ENCODE data around the gene RDH8. TPM values are rescaled to one million over a fixed set of nuclear protein-coding genes. Genes with fewer than 3 reads are reported as not detected.

The RDH8 gene
- total RNA-seq, 1 experiment from 2014 or later = not detected

DNA sequence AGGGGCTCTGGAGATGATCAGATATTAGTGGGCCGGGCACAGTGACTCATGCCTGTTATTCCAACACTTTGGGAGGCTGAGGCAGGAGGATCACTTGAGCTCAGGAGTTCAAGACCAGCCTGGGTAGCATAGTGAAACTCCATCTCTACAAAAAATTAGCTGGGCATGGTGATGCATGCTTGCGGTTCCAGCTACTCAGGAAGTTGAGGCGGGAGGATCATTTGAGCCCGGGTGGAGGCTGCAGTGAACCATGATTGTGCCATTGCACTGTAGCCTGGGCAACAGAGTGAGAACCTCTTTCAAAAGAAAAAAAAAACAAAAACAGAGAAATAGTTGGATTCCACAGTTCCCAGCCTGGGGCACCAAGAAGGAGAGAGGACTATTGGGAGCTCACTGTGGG is 54.9 kb downstream of the RDH8 start:
- H3K4me1 ChIP-seq (ENCODE audit: control insufficient read depth, insufficient read depth, low read length) = no peaks in the 10 kb centered on the region
- no TSS peak for BruUV-seq (replicated peaks)
- in situ Hi-C loops (cut with HindIII; ENCODE audit: low pct_unique_long_range_greater_than_20kb, low sequenced_read_pairs) (no loop called here), intact Hi-C loops (cut with micrococcal nuclease; ENCODE audit: unreplicated experiment) (no loop called here)
- H3K9me3 ChIP-seq (ENCODE audit: control insufficient read depth, insufficient read depth, low read depth, low read length) = no peaks in the 10 kb centered on the region
- no peak overlapping the region for H3K27ac ChIP-seq (ENCODE audit: low read length)
- ATAC-seq (no peak), DNase-seq (ENCODE audit: low read depth, low spot score) (no peak)
- TF ChIP-seq, protein P1, sequence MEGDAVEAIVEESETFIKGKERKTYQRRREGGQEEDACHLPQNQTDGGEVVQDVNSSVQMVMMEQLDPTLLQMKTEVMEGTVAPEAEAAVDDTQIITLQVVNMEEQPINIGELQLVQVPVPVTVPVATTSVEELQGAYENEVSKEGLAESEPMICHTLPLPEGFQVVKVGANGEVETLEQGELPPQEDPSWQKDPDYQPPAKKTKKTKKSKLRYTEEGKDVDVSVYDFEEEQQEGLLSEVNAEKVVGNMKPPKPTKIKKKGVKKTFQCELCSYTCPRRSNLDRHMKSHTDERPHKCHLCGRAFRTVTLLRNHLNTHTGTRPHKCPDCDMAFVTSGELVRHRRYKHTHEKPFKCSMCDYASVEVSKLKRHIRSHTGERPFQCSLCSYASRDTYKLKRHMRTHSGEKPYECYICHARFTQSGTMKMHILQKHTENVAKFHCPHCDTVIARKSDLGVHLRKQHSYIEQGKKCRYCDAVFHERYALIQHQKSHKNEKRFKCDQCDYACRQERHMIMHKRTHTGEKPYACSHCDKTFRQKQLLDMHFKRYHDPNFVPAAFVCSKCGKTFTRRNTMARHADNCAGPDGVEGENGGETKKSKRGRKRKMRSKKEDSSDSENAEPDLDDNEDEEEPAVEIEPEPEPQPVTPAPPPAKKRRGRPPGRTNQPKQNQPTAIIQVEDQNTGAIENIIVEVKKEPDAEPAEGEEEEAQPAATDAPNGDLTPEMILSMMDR (IDR thresholded peaks at IDR 0.05) = no peak
- TF ChIP-seq, protein P2, sequence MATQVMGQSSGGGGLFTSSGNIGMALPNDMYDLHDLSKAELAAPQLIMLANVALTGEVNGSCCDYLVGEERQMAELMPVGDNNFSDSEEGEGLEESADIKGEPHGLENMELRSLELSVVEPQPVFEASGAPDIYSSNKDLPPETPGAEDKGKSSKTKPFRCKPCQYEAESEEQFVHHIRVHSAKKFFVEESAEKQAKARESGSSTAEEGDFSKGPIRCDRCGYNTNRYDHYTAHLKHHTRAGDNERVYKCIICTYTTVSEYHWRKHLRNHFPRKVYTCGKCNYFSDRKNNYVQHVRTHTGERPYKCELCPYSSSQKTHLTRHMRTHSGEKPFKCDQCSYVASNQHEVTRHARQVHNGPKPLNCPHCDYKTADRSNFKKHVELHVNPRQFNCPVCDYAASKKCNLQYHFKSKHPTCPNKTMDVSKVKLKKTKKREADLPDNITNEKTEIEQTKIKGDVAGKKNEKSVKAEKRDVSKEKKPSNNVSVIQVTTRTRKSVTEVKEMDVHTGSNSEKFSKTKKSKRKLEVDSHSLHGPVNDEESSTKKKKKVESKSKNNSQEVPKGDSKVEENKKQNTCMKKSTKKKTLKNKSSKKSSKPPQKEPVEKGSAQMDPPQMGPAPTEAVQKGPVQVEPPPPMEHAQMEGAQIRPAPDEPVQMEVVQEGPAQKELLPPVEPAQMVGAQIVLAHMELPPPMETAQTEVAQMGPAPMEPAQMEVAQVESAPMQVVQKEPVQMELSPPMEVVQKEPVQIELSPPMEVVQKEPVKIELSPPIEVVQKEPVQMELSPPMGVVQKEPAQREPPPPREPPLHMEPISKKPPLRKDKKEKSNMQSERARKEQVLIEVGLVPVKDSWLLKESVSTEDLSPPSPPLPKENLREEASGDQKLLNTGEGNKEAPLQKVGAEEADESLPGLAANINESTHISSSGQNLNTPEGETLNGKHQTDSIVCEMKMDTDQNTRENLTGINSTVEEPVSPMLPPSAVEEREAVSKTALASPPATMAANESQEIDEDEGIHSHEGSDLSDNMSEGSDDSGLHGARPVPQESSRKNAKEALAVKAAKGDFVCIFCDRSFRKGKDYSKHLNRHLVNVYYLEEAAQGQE (IDR thresholded peaks at IDR 0.05; ENCODE audit: insufficient read depth in 1 of 2, low read depth in 2 of 2, low read length in 1 of 2) = no peak
- TF ChIP-seq TCF7L2 (IDR thresholded peaks at IDR 0.05; ENCODE audit: low read depth, low read length) = no peak
- no peak for TF ChIP-seq SIN3A (IDR thresholded peaks at IDR 0.05; ENCODE audit: borderline replicate concordance, insufficient read depth, low read depth, low read length)
- TF ChIP-seq POLR2AphosphoS5 (IDR thresholded peaks at IDR 0.05; ENCODE audit: low read depth, low read length) = no peak
- H3K4me3 ChIP-seq (ENCODE audit: low read depth in 2 of 2, low read length in 2 of 2) = no peak overlapping the region
- POLR2A ChIA-PET = no interaction called here
- CTCF ChIA-PET = no interaction called here
- no peaks in the 10 kb centered on the region for H3K36me3 ChIP-seq (ENCODE audit: control insufficient read depth, insufficient read depth, low read length)
- no peaks in the 10 kb centered on the region for H3K27me3 ChIP-seq (ENCODE audit: control insufficient read depth, insufficient read depth, low read length)

DNA sequence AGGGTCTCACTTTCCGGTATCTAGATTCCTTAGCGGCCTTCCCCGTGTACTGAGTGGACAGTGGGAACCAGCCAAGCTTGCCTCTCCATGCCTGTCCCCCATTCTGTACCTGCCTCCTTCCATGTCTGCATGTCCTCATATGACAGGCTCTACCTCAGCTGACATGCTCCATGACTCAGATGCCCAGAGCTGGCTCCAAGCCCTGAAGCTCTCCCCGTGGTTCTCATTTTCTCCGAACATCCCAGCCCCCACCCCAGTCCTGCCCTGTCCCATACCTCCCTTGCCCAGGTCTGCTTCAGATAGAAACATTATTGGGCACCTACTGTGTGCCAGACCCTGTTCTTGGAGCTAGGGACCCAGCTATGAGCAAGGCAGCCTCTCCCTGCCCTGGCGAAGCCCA is 55.8 kb downstream of the RDH8 start:
- no peaks in the 10 kb centered on the region for H3K4me1 ChIP-seq (ENCODE audit: control insufficient read depth, insufficient read depth, low read length)
- no peak overlapping the region for H3K4me3 ChIP-seq (ENCODE audit: low read depth in 2 of 2, low read length in 2 of 2)
- no peaks in the 10 kb centered on the region for H3K27me3 ChIP-seq (ENCODE audit: control insufficient read depth, insufficient read depth, low read length)
- in situ Hi-C loops (cut with HindIII; ENCODE audit: low pct_unique_long_range_greater_than_20kb, low sequenced_read_pairs) (no loop called here), intact Hi-C loops (cut with micrococcal nuclease; ENCODE audit: unreplicated experiment) (no loop called here)
- H3K36me3 ChIP-seq (ENCODE audit: control insufficient read depth, insufficient read depth, low read length) = no peaks in the 10 kb centered on the region
- POLR2A ChIA-PET = no interaction called here
- H3K27ac ChIP-seq (ENCODE audit: low read length) = no peak overlapping the region
- H3K9me3 ChIP-seq (ENCODE audit: control insufficient read depth, insufficient read depth, low read depth, low read length) = no peaks in the 10 kb centered on the region
- DNase-seq (ENCODE audit: low read depth, low spot score) (no peak), ATAC-seq (no peak)
- no TSS peak for BruUV-seq (replicated peaks)
- no peak for TF ChIP-seq SIN3A (IDR thresholded peaks at IDR 0.05; ENCODE audit: borderline replicate concordance, insufficient read depth, low read depth, low read length)
- TF ChIP-seq POLR2AphosphoS5 (IDR thresholded peaks at IDR 0.05; ENCODE audit: low read depth, low read length) = no peak
- TF ChIP-seq, protein P2 (IDR thresholded peaks at IDR 0.05; ENCODE audit: insufficient read depth in 1 of 2, low read depth in 2 of 2, low read length in 1 of 2) = no peak
- TF ChIP-seq, protein P1 (IDR thresholded peaks at IDR 0.05) = no peak
- TF ChIP-seq TCF7L2 (IDR thresholded peaks at IDR 0.05; ENCODE audit: low read depth, low read length) = no peak
- CTCF ChIA-PET = no interaction called here
